Activated B cell treated with CpG ODN at 0.5 μM for 24 hours (primary cell): ENCODE measurements around the gene C11orf91. TPM values are rescaled to one million over a fixed set of nuclear protein-coding genes. Genes with fewer than 3 reads are reported as not detected.
"Not testable (repeated sequence)": the region's sequence is repeated elsewhere in the genome, so short reads cannot be mapped to it uniquely, and the experiment has no call there.

ENCODE experiments used
- ATAC-seq: fragments of 200-7000 bp; cut with Tn5 transposase; one replicate; pipeline ENCODE4 v1.10.0; 2021; ENCODE audit warnings: low read depth, mild to moderate bottlenecking, moderate library complexity
- CTCF ChIA-PET: fragments of 350-600 bp; sonication (Branson Sonifier 250); formaldehyde crosslinking; loops from one replicate; lab custom pipeline; 2021; ENCODE audit warnings: antibody characterized with exemption; lab: Charles Lee
- POLR2A ChIA-PET: fragments of 350-600 bp; sonication (Branson Sonifier 250); formaldehyde crosslinking; loops from one replicate; lab custom pipeline; 2021; ENCODE audit warnings: antibody characterized with exemption; lab: Charles Lee
- DNase-seq: peaks from one replicate; pipeline ENCODE4 v3.0.0; 2022
- H3K27ac Mint-ChIP-seq: one replicate; pipeline ENCODE4 v1.8.0; 2020; ENCODE audit warnings: mixed read lengths
- H3K27me3 Mint-ChIP-seq: one replicate; pipeline ENCODE4 v1.8.0; 2021; ENCODE audit warnings: mixed read lengths
- H3K36me3 Mint-ChIP-seq: one replicate; pipeline ENCODE4 v1.8.0; 2021; ENCODE audit warnings: low read depth, mixed read lengths
- H3K4me1 Mint-ChIP-seq: one replicate; pipeline ENCODE4 v1.8.0; 2021; ENCODE audit warnings: mixed read lengths
- H3K4me3 Mint-ChIP-seq: one replicate; pipeline ENCODE4 v1.8.0; 2020; ENCODE audit warnings: mild to moderate bottlenecking, mixed read lengths
- H3K9me3 Mint-ChIP-seq: one replicate; pipeline ENCODE4 v1.8.0; 2020; ENCODE audit warnings: mixed read lengths
- CTCF ChIP-seq: fragments of 200-600 bp; IDR thresholded peaks from one replicate; pipeline ENCODE4 v1.8.0; 2022; ENCODE audit warnings: antibody characterized with exemption, mild to moderate bottlenecking
- intact Hi-C: fragments of 100-400 bp; cut with micrococcal nuclease; formaldehyde crosslinking; loops from one replicate; pipeline ENCODE4 v1.15.1; 2024
- total RNA-seq: library from RNA; stranded (reverse); gene quantifications from 2 replicates; pipeline ENCODE4 v1.2.3, GENCODE V29; 2022

The C11orf91 gene
- total RNA-seq, 1 donor from 2014 or later, result 0.49 TPM

GRCh38 chr11:33682019-33682418 is 18.6 kb downstream of the C11orf91 start:
- intact Hi-C loops, result no loop called here
- Mint-ChIP-seq H3K27me3 (peaks cover 43% of the 10 kb centered on the region), H3K4me3 (no peak overlapping the region), H3K4me1 (no peaks in the 10 kb centered on the region), H3K27ac (no peak overlapping the region), H3K36me3 (no peaks in the 10 kb centered on the region), H3K9me3 (peaks cover 9% of the 10 kb centered on the region)
- ChIA-PET CTCF (no interaction called here), POLR2A (no interaction called here)
- TF ChIP-seq CTCF, result no peak
- no peak for DNase-seq
- no peak for ATAC-seq

GRCh38 chr11:33678616-33679015 is 22.0 kb downstream of the C11orf91 start:
- H3K9me3 Mint-ChIP-seq, ATAC-seq, intact Hi-C loops, H3K4me3 Mint-ChIP-seq, H3K36me3 Mint-ChIP-seq, H3K4me1 Mint-ChIP-seq, POLR2A ChIA-PET, H3K27ac Mint-ChIP-seq, DNase-seq, CTCF ChIA-PET: not testable (repeated sequence)
- H3K27me3 Mint-ChIP-seq, result peaks cover 34% of the 10 kb centered on the region

GRCh38 chr11:33674035-33674814 is 26.4 kb downstream of the C11orf91 start:
- CTCF ChIA-PET, result no interaction called here
- Mint-ChIP-seq H3K36me3 (no peaks in the 10 kb centered on the region), H3K4me1 (no peaks in the 10 kb centered on the region), H3K27ac (no peak overlapping the region), H3K27me3 (peaks cover 11% of the 10 kb centered on the region), H3K9me3 (peaks cover 9% of the 10 kb centered on the region), H3K4me3 (no peak overlapping the region)
- DNase-seq (no peak), ATAC-seq (no peak)
- POLR2A ChIA-PET, result no interaction called here
- intact Hi-C loops, result no loop called here
- TF ChIP-seq CTCF, result no peak

GRCh38 chr11:33672273-33672672 is 28.4 kb downstream of the C11orf91 start:
- intact Hi-C loops, result no loop called here
- Mint-ChIP-seq H3K4me3 (no peak overlapping the region), H3K4me1 (no peaks in the 10 kb centered on the region), H3K9me3 (peaks cover 2% of the 10 kb centered on the region), H3K27me3 (peaks cover 6% of the 10 kb centered on the region), H3K27ac (no peak overlapping the region), H3K36me3 (no peaks in the 10 kb centered on the region)
- no peak for TF ChIP-seq CTCF
- ChIA-PET POLR2A (no interaction called here), CTCF (no interaction called here)
- ATAC-seq (no peak), DNase-seq (no peak)

- no peak overlapping the region for H3K27ac Mint-ChIP-seq
- peaks cover 4% of the 10 kb centered on the region for H3K27me3 Mint-ChIP-seq
- H3K4me1 Mint-ChIP-seq, result no peaks in the 10 kb centered on the region
- no peak for DNase-seq
- POLR2A ChIA-PET, result no interaction called here
- H3K9me3 Mint-ChIP-seq, result no peaks in the 10 kb centered on the region
- CTCF ChIA-PET, result no interaction called here
- no peak for TF ChIP-seq CTCF
- H3K4me3 Mint-ChIP-seq, result no peak overlapping the region
- no peak for ATAC-seq
- intact Hi-C loops, result no loop called here
- H3K36me3 Mint-ChIP-seq, result no peaks in the 10 kb centered on the region
These were observed 30.2 kb downstream of the C11orf91 start for GRCh38 chr11:33670250-33671011.
